UCSD-AML1 (cell line): ENCODE measurements around the gene TCERG1L.
"Not testable (repeated sequence)": the region's sequence is repeated elsewhere in the genome, so short reads cannot be mapped to it uniquely, and the experiment has no call there.

Experiments used
- DNase-seq: peaks from one replicate; lab custom pipeline; 2025; ENCODE audit not compliant: unreplicated experiment; lab: John Stamatoyannopoulos, UW

TCERG1L gene

DNA sequence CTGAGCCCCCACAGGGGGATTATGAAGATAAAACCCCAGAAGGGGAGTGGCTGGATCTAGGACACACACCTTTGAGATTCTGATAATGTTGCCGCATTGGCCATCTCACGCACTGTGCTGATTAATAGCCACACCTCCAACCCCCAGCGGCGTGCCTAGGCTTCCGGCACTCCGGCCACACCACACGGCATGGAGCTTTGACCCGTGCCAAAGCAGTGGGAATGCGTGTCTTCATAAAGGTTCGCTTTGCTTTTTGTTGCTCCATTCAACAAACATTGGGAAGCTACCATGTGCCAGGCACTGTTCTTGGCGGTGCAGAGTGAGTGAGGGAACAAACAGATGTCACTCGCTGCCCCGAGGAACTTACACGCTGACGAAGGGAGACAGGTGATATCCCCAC lies 117.6 kb downstream of the TCERG1L start:
- no peak for DNase-seq

- DNase-seq = no peak
These were observed 123.0 kb downstream of the TCERG1L start for GRCh38 chr10:131188494-131188893.

DNA sequence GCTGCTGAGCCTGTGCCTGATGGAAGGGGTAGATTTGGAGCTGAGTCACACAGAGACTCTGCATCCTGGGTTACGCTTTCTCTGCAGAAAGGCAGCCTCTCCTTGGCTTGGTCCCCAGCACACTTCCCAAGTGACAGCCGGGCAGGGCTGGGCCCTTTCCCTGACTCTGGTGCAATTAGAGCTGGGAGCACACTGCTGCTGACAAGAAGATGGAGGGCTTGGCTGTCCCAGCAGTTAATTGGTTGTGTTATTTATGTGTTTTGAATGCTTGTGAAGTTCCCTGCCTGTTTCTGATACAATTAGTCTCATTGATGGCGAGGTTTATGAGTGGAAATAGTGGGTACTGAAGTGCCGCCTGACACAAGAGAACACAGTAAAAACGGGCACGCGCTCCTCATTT lies 123.6 kb downstream of the TCERG1L start:
- no peak for DNase-seq

GRCh38 chr10:131187274-131187673 lies 124.2 kb downstream of the TCERG1L start:
- DNase-seq = no peak

DNA sequence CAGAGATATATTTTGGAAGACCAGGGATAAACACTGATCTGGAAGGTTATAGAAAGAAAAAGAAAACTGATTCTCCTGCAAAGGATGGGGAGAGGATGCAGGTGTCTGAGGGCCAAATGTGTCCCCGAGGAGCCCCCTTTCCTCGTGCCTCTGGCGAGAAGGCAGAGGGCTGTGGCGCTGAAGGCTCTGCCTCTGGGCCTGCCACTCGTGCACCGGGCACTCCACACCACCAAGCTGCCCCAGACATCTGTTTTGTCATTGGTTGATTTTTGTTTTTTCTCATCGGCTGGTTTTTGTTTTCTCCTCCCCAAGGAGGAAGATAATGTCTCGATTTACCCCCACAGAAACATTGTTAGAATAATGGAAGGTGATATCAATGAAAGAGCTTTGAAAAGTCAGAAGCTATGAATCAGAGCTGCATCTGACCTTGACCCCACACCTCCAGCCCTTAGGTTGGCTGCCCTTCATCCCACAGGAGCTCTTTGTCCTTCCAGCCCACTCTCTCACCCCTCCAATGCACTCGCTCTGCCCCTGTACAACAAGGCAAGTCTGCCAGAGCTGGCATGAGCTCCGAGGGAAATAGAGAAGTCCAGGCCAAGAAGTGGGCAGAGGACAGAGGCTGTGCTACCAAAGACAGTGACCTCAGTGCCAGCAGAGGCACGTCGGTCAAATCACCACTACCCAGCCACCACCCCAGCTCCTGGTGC lies 124.8 kb downstream of the TCERG1L start:
- DNase-seq = no peak

DNA sequence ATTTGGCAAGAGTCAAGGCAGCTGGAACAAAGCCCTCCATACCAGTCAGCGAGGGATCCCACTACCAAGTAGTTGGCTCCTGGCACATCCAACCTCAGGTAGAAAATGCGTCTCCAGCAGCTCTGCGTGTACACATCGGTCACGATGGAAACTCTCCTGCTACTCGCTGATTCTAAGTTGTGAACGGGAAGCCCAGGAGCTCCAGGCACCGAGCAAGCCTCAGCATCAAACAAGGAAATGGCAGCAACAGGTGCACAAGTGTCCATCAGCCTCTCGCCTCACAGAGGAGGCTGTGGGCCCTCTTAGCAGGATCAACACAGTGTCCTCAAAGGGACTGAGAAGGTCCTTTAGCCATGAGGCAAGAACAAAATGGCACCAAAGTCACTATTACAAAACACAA lies 127.0 kb downstream of the TCERG1L start:
- no peak for DNase-seq

DNA sequence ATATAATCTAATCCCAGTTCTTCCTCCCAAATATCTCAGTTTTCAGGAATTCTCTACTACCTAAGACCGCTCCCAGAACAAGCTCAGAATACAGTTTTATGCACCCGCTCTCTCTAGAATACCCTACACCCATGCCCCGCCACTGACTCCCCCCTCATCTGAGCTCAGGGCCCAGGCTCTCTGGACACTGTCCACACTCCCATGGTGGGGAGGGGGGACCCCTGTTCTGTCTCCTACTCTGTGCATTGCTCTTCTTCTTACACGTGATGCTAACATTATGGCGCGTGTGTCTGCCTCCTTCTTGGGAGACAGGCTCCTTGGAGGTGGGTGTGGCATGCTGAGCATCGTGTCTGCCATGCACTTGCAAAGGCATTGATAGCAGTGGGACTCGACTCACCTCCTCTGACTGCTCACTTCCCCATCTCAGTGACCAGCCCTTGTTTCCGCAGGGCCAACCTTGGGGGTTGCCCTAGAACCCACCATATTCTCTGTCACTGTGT lies 127.9 kb downstream of the TCERG1L start:
- no peak for DNase-seq

GRCh38 chr10:131181456-131181855 lies 130.1 kb downstream of the TCERG1L start:
- no peak for DNase-seq

DNA sequence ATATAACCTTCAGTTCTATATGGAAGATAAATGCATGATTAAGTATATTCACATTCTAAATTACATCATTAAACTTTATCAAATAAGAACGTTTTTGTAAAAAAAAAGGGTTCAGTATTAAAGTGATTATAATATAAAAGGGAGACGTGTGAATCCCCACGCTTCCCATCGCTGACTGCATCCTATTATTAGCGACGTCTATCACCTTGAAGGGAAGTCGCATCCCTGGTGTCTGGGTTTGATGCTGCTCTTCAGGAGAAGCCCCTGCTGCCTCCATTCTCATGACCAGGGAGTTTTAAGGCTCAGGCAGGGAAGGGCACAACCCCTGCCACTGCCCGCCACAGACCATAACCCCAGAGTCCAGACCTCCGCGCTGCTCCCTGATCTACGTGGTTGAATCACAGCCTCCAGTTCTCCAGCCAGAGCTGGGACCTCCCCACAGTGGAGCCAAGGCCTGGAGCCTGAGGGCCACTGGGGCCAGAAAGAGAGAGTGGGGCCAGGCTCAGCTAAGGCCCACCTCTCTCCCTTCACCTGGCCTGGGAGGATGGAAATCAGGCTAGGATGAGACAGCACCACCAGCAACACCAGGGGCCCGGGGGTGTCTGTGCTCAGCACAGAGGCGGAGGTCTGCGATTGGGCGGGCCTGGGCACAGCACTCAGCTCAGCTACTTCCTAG lies 130.6 kb downstream of the TCERG1L start:
- DNase-seq = no peak

DNA sequence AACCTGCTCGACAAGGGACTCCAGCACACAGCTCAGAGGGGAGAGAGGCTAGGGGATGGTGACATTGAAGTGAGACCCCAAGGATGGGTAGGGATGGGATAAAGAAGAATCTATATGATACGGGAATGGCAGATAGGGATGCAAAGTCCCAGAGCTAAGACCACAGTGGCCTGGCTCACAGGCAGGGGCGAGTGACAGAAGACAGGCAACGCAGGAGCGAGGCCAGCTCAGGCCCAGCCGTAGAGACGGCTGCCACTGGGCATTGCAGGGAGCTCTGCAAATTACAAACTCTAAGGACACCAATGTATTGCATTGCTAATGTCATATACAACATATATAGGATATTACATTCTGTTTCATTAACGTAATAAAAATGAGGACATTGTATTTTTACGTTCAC lies 131.4 kb downstream of the TCERG1L start:
- no peak for DNase-seq

- DNase-seq = no peak
These were observed 132.2 kb downstream of the TCERG1L start for GRCh38 chr10:131179361-131179760.

DNA sequence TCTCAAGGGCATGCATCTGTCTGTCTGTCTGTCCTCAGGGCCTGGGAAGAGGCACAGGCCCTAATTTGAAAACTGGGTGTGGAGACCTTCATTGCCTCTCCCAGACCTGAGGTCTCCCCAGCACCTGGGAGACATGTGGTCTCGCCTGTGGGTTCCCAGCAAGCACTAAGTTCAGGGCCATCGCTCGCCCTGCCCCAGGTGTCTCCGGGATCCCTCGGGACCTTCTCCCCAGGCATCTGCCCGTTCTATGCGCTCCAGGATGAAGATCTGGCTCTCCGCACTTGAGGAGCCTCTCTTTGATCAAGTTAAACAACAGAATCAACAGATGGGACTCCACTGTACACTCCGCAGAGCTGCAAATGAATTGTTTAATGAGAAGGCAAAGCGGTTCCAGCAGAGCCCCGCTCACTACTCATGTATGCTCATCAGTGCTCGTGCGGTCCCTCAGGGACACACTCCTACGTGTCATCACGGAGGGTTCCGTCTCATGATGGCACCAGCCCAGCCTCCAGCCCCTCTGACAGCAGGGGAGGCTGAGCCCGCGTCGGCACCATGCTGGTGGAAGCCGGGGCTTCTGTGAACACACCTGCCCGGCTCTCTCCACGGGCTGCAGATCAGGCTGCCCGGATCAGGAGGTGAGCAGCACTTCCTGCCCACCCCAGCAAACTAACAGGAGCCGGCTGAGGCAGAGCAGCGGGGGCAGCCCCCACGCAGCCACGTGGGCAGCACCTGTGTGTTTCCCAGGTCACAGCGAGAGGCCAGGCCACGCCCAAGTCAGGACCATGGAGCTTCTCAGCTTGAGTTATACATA lies 132.8 kb downstream of the TCERG1L start:
- no peak for DNase-seq

DNA sequence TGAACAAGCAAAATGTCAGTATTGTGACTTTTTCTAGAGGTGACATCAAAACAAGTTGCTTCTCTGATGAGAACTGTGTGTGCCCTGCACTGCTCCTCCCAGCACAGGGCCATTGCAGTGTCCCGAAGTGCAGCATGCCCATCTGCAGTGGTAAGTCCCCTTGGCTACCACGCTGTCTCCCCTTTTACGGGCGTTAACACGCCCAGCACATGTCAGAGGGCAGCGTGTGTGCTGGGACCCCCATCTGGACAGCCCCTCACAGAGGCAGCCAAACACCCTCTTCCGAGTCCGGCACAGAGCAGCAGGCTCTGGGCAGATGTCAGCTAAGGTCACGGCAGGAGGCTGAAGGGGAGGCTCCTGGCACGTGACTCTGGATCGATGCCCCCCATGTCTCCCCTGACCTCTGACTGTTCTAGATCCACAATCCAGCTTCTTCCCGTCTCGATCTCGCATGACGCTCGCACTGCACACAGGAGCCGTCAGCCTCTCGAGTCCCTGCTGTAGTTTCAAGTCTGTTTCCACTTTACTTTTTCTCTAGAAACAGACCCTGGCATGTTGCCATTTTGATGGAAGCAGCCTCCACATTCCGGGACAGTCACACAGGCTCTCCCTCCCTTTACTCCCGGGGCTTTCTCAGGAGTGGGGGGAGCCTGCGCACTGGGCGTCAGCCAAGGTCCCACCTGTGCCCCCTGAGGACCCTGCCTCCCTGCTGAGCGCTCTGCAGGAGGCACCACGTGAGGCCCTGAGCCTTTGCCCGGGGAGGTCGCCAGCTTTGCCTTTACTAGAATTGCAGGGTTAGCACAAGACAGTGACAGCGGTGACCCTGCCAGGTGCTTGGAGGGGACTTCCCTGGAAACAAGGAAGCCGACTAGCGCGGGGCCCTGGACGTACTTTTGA lies 133.8 kb downstream of the TCERG1L start:
- no peak for DNase-seq

DNA sequence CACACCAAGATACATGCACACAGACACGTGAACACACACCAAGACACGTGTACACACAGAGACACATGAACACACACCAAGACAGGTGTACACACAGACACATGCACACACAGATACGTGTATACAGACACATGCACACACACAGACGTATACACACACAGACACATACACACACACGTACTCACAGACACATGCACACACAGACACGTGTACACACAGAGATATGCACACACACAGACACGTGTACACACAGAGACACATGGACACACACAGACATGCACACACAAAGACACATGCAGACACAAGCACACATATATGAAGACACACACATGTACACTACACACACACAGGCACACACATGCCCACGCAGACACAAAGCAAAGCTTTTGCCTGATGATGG lies 134.6 kb downstream of the TCERG1L start:
- no peak for DNase-seq

DNA sequence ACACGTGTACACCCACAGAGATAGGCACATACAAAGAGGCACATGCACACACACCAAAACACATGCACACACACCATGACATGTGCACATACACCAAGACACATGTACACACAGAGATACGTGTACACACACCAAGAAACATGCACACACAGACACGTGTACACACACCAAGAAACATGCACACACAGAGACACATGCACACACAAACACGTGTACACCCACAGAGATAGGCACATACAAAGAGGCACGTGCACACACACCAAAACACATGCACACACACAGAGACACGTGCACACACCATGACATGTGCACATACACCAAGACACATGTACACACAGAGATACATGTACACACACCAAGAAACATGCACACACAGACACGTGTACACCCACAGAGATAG lies 135.2 kb downstream of the TCERG1L start:
- DNase-seq = not testable (repeated sequence)

GRCh38 chr10:131175891-131176290 lies 135.6 kb downstream of the TCERG1L start:
- no peak for DNase-seq

- no peak for DNase-seq
These were observed 136.6 kb downstream of the TCERG1L start for GRCh38 chr10:131174651-131175540.

- no peak for DNase-seq
These were observed 137.3 kb downstream of the TCERG1L start for GRCh38 chr10:131174211-131174565.

DNA sequence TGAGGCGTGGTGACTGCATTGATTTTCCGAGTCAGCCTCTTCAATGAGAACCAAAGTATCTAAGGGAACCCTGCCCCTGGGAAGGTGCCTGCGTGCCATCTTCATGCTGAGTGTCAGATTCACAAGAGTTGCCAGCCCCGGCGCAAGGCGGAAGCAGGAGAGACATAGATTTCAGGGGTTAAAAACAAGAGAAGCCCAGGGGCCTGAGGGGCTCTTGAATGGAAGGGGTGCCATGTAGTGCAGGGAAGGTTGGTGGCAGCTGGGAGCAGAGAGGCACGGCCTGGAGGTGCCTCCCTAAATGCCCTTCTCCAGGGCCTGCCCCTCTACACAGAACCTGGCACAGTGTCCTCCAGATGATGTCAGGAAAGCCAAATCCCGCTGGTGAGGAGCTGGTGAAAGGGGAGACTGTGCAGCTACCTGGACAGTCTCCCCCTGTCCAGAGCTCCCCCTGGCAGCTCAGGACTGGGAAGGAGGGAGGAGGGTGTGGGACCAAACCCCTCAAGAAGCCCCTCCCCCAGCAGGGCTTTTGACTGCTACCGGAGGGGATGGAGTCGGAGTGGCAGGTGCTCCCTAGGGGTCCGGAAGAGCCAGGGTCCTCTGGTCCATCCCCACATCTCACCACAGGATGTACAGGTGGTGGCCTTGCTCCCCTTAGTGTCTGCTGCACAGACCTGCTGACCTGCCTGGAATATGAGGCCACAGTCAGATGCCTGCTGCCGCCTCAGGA lies 137.9 kb downstream of the TCERG1L start:
- no peak for DNase-seq
